Medulla oblongata (tissue), 1 donor: ENCODE measurements around the gene GEMIN7.

Experiments
- DNase-seq: peaks from one replicate; pipeline ENCODE4 v3.0.0-alpha.2; 2015; ENCODE audit errors: extremely low spot score

Gene GEMIN7

GRCh38 chr19:45061965-45062364 is 17.1 kb upstream of the GEMIN7 start:
- no peak for DNase-seq

- DNase-seq = no peak
Measured at GRCh38 chr19:45063851-45064801, 14.9 kb upstream of the GEMIN7 start.

GRCh38 chr19:45066921-45067661 is 12.0 kb upstream of the GEMIN7 start:
- DNase-seq = no peak

- no peak for DNase-seq
Measured at GRCh38 chr19:45068041-45068440, 11.0 kb upstream of the GEMIN7 start.

- no peak for DNase-seq
Measured at GRCh38 chr19:45069056-45069455, 10.0 kb upstream of the GEMIN7 start.

GRCh38 chr19:45070214-45070613 is 8.8 kb upstream of the GEMIN7 start:
- DNase-seq = no peak

- DNase-seq = no peak
Measured at GRCh38 chr19:45070861-45071544, 8.1 kb upstream of the GEMIN7 start.

- DNase-seq = no peak
Measured at GRCh38 chr19:45071545-45071938, 7.5 kb upstream of the GEMIN7 start.

- no peak for DNase-seq
Measured at GRCh38 chr19:45071969-45072790, 6.9 kb upstream of the GEMIN7 start.

- DNase-seq = no peak
Measured at GRCh38 chr19:45074744-45075300, 4.2 kb upstream of the GEMIN7 start.

GRCh38 chr19:45075301-45076028 is 3.6 kb upstream of the GEMIN7 start:
- peak; percentile 66 for DNase-seq

- DNase-seq = peak; percentile 36
Measured at GRCh38 chr19:45076029-45076850, 2.8 kb upstream of the GEMIN7 start, which contains the start of gene ZNF296. Gene ZNF296 (minus strand): TSS chr19:45076478. CDS start chr19:45076373, 105 bp downstream.

GRCh38 chr19:45076851-45077730 is 2.0 kb upstream of the GEMIN7 start:
- DNase-seq = no peak

GRCh38 chr19:45078390-45079062 is 534 bp upstream of the GEMIN7 start:
- DNase-seq = no peak

- no peak for DNase-seq
Measured at GRCh38 chr19:45079911-45080370, 881 bp downstream of the GEMIN7 start.

- DNase-seq = no peak
Measured at GRCh38 chr19:45082170-45082569, 3.1 kb downstream of the GEMIN7 start.

GRCh38 chr19:45086480-45086879 is 7.4 kb downstream of the GEMIN7 start:
- DNase-seq = no peak

- DNase-seq = no peak
Measured at GRCh38 chr19:45087531-45087930, 8.5 kb downstream of the GEMIN7 start.
